D341Med (cell line): Measurements from ENCODE around the gene SKIL.
"Not testable (repeated sequence)": the region's sequence is repeated elsewhere in the genome, so short reads cannot be mapped to it uniquely, and the experiment has no call there.

Experiments used
- DNase-seq: peaks from one replicate; pipeline ENCODE4 v3.0.0; 2012; ENCODE audit warnings: low spot score

Gene SKIL

DNA sequence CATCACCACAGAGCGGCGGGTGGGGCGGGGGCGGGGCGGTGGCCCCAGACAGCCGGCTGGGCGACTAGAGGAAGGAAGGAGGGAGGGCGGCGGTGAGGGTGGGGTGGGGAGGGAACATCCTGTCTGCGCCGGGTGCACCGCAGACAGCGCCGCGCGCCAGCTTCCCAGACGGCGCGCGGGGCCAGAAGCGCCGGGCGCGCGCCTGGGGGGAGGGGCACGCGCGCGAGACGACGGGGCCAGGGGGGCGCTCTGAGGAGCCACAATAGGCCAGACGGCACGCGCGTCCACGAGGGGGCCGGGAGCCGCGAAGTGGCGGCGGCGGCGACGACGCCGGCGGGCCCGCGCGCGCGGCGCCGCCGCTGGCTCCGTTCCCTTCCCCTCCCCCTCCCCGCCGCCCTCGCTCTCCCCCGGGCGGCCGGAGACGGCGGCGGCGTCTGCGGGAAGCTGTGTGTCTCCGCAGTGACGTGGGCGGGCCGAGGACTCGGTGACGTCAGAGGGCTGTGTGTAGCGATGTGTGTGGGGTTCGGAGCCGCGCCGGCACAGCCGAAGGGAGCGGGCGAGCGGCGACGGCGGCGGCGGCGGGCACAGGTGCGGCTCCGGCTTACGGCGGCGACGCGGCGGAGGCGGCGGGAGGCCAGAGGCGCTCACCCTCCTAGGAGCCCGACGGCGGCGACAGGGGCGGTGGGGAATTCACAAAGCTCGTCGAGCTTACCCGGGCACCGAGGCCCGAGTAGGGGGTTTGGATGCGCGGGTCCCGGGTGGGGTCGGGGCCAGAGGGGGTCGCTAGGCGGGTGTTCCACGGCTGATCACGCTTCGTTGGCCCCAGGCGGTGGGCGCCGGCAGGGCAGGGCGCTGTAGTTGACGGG, at the start of gene SKIL:
Gene SKIL, plus strand, starts transcription at position 540 of the 866 bp plus-strand sequence. CDS start 2,617 bp downstream, outside the sequence.
- DNase-seq = peak; percentile 94

DNA sequence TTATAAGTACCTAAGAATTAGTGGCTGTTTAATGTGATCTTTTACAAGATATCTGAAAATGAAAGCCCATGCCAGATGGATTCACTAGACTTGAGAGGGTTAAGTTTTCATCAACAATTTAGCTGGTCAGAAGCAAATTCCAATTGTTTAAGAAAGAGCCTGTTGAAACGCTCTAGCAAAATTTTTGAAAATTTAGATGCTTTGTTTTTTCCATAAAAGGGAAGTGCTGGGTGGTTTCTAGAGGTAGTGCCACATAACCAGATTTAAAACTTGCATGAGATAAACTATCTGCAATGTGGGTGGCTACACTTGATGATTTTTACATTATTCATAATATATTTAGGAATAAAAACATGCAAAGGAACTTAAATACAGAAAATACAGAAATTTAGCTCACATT, 48.5 kb upstream of the SKIL start:
- no peak for DNase-seq

DNA sequence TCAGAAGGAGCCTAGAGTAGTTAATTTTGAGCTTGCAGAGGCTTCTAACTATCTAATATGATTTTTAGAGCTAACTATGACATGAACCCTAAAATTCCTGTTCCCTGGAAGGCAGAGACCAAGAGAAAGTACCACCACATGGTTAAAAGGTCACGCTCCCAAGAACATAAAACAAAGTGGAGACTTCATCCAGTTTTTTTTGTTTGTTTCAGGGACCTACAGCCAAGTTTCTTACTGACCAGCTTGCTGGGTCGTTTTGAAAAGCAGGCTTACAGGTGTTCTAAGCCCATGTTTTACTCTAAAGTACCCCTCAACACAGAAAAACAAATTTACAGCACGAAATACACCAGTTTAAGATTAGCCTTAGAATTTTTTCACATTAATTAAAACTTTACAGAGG, 39.6 kb upstream of the SKIL start:
- no peak for DNase-seq

DNA sequence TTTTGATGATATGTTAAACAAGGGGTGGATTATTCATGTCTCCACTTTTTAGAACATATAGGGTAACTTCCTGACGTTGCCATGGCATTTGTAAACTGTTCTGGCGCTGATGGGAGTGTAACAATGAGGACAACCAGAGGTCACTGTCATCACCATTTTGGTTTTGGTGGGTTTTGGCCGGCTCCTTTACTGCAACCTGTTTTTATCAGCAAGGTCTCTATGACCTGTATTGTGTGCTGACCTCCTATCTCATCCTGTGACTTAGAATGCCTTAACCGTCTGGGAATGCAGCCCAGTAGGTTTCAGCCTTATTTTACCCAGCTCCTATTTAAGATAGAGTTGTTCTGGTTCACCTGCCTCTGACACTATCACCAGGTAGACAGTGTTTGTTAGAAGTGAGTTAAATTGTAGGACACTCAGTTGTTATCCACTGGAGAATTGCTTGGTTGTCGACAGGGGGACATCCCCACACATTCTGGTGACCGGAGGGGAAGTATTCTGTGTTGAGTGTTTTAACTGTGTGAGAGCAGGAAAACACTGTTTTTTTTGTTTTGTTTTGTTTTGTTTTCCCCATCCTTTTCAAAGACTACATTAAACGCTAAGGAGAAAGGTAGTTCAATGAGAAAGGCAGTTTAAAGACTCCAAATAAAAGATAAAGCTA, 36.9 kb upstream of the SKIL start:
- no peak for DNase-seq

- DNase-seq = no peak
Observed at GRCh38 chr3:170321321-170322034, 36.0 kb upstream of the SKIL start.

- no peak for DNase-seq
Observed at GRCh38 chr3:170322566-170323269, 34.8 kb upstream of the SKIL start.

- no peak for DNase-seq
Observed at GRCh38 chr3:170323331-170323730, 34.2 kb upstream of the SKIL start.

- DNase-seq = no peak
Observed at GRCh38 chr3:170324962-170325361, 32.6 kb upstream of the SKIL start.

DNA sequence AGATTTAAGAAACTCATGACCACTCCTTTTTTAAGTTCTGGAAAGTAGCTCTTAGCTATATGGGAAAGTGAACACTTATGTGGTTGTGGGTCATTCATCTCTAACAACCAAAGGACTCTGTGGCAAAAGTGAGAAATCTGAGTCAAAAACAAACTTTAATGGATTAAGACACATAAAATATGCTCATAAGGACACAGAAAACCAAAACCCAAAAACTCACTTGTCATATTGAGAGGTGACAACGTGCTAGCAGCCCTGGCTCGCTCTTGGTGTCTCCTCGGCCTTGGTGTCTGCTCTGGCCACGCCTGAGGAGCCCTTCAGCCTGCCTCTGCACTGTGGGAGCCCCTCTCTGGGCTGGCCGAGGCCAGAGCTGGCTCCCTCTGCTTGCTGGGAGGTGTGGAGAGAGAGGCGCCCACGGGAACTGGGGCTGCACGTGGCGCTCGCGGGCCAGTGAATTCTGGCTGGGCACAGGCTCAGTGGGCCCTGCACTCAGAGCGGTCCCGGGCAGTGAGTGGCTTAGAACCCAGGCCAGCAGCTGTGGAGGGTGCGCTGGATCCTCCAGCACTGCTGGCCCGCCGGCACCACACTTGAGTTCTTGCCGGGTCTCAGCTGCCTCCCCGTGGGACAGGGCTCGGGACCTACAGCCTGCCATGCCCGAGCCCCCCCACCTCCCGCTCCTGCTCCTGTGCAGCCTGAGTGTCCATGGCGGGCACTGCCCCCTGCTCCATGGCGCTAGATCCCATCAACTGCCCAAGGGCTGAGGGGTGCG, 30.3 kb upstream of the SKIL start:
- DNase-seq = no peak

DNA sequence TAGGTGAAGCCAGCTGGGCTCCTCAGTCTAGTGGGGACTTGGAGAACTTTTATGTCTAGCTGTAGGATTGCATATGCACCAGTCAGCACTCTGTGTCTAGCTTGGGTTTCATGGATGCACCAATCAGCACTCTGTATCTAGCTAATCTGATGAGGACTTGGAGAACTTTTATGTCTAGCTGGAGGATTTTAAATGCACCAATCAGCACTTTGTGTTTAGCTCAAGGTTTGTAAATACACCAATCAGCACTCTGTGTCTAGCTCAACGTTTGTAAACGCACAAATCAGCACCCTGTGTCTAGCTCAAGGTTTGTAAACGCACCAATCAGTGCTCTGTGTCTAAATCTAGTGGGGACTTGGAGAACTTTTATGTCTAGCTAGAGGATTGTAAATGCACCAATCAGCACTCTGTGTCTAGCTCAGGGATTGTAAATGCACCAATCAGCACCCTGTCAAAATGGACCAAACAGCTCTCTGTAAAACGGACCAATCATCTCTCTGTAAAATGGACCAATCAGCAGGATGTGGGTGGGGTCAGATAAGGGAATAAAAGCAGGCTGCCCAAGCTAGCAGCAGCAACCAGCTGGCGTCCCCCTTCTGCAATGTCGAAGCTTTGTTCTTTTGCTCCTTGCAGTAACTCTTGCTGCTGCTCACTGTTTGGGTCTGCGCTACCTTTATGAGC, 29.5 kb upstream of the SKIL start:
- DNase-seq = not testable (repeated sequence)

DNA sequence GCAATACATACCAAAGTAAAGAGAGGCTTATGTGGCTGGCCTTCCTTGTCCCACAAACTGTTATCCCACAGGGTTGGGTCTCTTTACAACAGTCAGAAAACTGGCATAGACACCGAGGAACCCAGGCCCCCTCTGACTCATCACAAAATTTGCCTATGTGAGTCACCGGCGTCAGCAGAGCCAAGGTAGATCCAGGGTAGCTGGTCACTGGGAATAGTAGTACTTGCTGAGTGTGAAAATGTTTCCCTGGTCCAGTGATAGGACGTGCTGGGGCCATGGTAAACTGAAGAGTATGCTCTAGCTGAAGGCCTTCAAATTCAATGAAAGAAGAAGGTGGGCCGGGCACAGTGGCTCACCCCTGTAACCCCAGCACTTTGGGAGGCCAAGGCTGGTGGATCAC, 27.1 kb upstream of the SKIL start:
- DNase-seq = no peak

- no peak for DNase-seq
Observed at GRCh38 chr3:170331143-170331542, 26.4 kb upstream of the SKIL start.

DNA sequence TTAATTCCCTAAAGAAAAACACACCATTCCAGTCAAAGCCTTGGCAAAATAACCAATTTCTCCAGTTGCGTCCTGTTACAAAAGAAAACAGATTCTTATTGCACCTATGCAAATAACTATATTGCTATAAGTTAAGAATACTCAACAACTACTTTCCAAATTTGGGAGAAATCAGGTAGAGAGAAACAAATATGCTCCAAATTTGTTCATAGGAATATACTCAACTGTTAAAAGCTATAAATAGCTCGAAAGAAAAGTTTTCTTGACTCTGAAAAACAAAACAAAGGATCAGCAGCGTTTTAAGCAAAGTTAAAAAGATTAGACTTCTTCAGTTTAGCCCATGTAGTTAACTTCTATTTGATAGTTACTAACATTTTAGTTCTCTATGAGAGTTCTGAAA, 20.1 kb upstream of the SKIL start:
- DNase-seq = no peak

DNA sequence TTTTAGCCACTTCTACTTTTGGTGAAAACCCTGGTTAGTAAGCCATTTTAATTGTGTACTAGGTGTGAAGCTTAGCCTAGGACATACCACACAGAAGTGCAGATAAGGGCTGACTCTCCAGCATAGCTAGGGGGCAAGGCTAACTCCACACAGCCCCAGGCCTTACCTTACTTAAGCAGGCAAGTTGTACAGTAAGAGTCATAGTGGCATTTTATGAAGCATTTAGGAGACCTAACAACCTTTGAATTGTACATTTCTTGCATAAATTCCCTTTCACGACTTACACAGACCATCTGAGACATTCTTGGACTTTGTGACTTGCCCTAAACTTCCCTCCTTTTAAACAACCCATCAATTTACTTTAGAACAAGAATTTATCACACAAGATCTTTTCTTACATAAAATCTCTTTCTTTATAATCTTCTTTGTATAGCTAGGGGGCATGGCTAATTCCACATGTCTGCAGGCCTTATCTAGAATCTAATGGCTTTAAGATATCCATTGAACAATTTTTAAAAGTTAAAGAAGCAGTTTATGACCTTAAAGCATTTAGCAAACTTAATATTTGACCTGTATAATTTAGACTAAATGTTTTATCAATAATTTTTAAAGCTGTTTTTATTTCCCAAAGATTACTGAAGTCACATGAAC, 18.7 kb upstream of the SKIL start:
- no peak for DNase-seq

GRCh38 chr3:170342273-170342672, 15.2 kb upstream of the SKIL start:
- DNase-seq = not testable (repeated sequence)

GRCh38 chr3:170343859-170344258, 13.7 kb upstream of the SKIL start:
- DNase-seq = not testable (repeated sequence)

- no peak for DNase-seq
Observed at GRCh38 chr3:170344971-170345370, 12.5 kb upstream of the SKIL start.

DNA sequence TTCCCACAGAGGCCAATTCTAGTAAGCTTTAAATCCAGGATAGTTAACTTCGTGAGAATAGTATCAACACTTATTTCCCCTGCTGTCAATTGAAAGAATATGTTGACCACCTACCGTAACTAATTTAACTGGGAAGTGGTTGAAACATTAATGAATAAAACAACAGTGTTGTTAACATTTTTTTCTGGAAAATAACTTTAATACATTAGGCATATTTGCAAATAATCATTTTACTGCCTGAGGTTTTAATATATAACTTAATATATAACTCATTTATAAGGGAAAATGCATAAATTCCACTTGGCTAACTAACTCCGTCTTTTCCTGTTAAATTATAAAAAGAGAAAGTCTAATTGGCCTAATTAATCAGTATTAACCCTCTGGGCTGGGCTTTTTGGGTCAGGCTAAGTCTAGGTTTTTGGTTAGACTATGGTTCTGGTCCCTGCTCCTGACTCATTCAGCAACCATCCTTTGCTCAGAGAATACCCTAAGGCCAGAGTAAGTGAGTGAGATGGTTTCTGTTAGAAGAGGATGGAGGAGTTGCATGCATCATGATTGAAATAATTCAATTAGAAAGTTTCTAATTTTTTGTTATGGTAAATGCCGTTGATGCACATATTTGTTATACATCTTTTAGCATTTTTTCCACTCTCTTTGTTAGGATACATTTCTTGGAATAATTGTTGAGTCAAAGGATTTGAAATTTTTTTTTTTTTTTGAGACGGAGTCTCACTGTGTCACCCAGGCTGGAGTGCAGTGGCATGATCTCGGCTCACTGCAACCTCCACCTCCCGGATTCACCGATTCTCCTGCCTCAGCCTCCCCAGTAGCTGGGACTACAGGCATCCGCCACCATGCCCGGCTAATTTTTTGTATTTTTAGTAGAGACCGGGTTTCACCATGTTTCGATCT, 10.8 kb upstream of the SKIL start:
- DNase-seq = no peak
